Pancreas (tissue), 10 donors: ENCODE results near the gene ACVR1B. TPM values are rescaled to one million over a fixed set of nuclear protein-coding genes. Genes with fewer than 3 reads are reported as not detected.

ENCODE experiments used
- ATAC-seq, 4 donors: fragments of 200-7000 bp; cut with Tn5 transposase; one replicate each; pipeline versions ENCODE4 v1.8.0 to v1.9.1; 2020; ENCODE audit warnings: mild to moderate bottlenecking in 4 of 4, moderate library complexity in 4 of 4
- DNase-seq, 6 donors: peaks; one replicate each; pipeline ENCODE4 v3.0.0-alpha.2; 2020
- FAIRE-seq: peaks from 2 replicates; lab custom pipeline; 2012; peaks lifted over from hg19 to GRCh38; lab: Jason Lieb, UNC
- H3K27ac ChIP-seq, 4 donors: fragments of 200-600 bp; sonication (generic); 1 replicate in 3 of 4; 2 replicates in 1 of 4; pipeline versions ENCODE4 v1.5.0 to v1.8.0; 2020
- H3K27me3 ChIP-seq, 4 donors: fragments of 200-600 bp; one replicate each; pipeline ENCODE4 v1.8.0; 2021
- H3K36me3 ChIP-seq, 3 donors: fragments of 200-600 bp; sonication (generic) in 1 of 3; one replicate each; pipeline versions ENCODE4 v1.5.0 to v1.8.0; 2020 to 2021
- H3K4me1 ChIP-seq, 3 donors: fragments of 200-600 bp; one replicate each; pipeline ENCODE4 v1.8.0; 2021
- H3K4me3 ChIP-seq, 4 donors: fragments of 200-600 bp; sonication (generic) in 2 of 4; one replicate each; pipeline versions ENCODE4 v1.5.0 to v1.8.0; 2020 to 2021
- H3K9me3 ChIP-seq, 4 donors: fragments of 200-600 bp; one replicate each; pipeline ENCODE4 v1.8.0; 2021
- WGBS, 2 donors: extraction: QIAGEN DNeasy Blood & Tissue Kit; methylation state at CpG; one replicate each; pipeline ENCODE4 v1.1.7; 2013; 5-methylcytosine and 5-hydroxymethylcytosine counted together
- intact Hi-C, 3 donors: fragments of 100-400 bp; cut with DNase I; formaldehyde crosslinking; loops; one replicate each; pipeline versions ENCODE4 v1.11.1 to v1.14.2; 2022
- polyA plus RNA-seq, 2 donors: library from polyadenylated mRNA; stranded (reverse); fragments of 200-250 nt; gene quantifications; one replicate each; pipeline ENCODE4 v1.2.3, GENCODE V29; 2013
- total RNA-seq, 6 donors: library from RNA; stranded (reverse); fragmentation: NEBNext Ultra II Directional in 4 of 6; extraction: Animal tissue kit (Norgen Biotek cat#: 25700) in 4 of 6; gene quantifications; one replicate each; pipeline versions ENCODE4 v1.2.1 to v1.2.4, GENCODE V29; 2021 to 2023
- TF ChIP-seq, protein P1 (sequence below), 4 donors: fragments of 200-600 bp; sonication (generic) in 3 of 4; IDR thresholded peaks; one replicate each; pipeline versions ENCODE4 v1.5.0 to v1.8.0; 2021; ENCODE audit warnings: antibody characterized with exemption in 4 of 4
- donor health status: healthy with polysubstance abuse.
- donor health status: DM: no; HTN: no; CAD: no; lungs with moderate emphysema.
- donor health status: DM: no; HTN: no; CAD: no.
- donor health status: control.
- donor health status: control.
- donor health status: Bipolar disorder and iron deficiency.
- donor health status: DM: yes; HTN: yes; CAD: no.
- donor health status: DM: no; HTN: no; CAD: no.
- donor health status: DM: no; HTN: no; CAD: no.
- donor health status: DM: yes; HTN: yes; CAD: no.

ACVR1B gene
- total and polyA plus RNA-seq, 8 donors, result 16.0 to 31.4 (median 26.2) TPM

DNA sequence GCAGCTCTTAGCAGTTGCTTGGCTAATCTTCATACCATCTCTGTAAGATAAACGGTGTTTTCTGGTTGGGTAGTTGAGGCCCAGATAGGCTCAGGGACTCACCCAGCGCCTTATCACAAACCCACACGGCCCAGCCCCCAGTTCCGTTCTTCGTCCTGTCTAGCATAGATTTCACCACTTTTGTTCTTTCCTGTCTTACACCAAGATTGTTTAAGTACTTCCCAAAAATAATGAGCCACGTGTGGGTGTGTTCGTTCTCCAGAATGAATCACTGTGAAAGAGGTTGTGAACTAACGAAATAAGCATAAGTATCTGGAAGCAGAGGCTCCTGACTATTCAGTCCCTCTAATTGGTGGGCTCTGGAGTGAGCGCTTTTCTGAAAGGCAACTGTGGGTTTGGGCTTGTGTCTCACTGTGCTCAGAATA lies 21.4 kb downstream of the ACVR1B start:
- FAIRE-seq (no peak), DNase-seq (no peak), ATAC-seq (peak in 3 of 4 donors; percentile 14 to 52 (median 48))
- Histone ChIP-seq H3K4me3 (no peak overlapping the region), H3K27me3 (no peaks in the 10 kb centered on the region), H3K36me3 (peaks cover 0 to 12% (median 2%) of the 10 kb centered on the region in 3 donors), H3K27ac (peak overlapping the region in 3 of 4 donors; percentile 8 to 66 (median 30)), H3K4me1 (peaks cover 40 to 72% (median 66%) of the 10 kb centered on the region in 3 donors), H3K9me3 (no peaks in the 10 kb centered on the region)
- intact Hi-C loops, result no loop called here
- TF ChIP-seq, protein P1, sequence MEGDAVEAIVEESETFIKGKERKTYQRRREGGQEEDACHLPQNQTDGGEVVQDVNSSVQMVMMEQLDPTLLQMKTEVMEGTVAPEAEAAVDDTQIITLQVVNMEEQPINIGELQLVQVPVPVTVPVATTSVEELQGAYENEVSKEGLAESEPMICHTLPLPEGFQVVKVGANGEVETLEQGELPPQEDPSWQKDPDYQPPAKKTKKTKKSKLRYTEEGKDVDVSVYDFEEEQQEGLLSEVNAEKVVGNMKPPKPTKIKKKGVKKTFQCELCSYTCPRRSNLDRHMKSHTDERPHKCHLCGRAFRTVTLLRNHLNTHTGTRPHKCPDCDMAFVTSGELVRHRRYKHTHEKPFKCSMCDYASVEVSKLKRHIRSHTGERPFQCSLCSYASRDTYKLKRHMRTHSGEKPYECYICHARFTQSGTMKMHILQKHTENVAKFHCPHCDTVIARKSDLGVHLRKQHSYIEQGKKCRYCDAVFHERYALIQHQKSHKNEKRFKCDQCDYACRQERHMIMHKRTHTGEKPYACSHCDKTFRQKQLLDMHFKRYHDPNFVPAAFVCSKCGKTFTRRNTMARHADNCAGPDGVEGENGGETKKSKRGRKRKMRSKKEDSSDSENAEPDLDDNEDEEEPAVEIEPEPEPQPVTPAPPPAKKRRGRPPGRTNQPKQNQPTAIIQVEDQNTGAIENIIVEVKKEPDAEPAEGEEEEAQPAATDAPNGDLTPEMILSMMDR (IDR thresholded peaks at IDR 0.05), result no peak
- 21% methylated on average over 9 of the region's 9 CpGs for WGBS, 2 donors

DNA sequence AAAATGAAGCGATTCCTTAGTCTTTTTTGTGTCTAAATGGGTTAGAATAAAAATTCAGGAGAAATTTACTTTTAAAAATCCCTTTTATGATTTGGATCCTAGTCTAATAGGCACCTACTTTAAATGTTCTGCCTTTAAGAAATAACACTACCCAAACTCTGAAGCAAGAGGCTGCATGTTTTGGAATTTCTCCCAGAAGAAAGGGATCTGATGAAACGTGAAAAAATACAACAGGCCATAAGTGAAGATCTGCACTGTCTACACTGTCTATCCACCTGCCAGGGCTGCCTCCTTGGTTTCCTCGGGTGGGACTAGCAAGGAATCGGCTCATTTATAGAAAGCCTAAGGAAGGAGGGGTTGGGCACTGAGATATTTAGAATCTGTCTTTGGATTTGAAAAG lies 22.1 kb downstream of the ACVR1B start:
- H3K27me3 ChIP-seq, result no peaks in the 10 kb centered on the region
- H3K4me1 ChIP-seq, result peaks cover 40 to 72% (median 70%) of the 10 kb centered on the region in 3 donors
- DNase-seq (no peak), FAIRE-seq (no peak), ATAC-seq (no peak)
- H3K4me3 ChIP-seq, result no peak overlapping the region
- no peaks in the 10 kb centered on the region for H3K9me3 ChIP-seq
- TF ChIP-seq, protein P1 (IDR thresholded peaks at IDR 0.05), result no peak
- peak overlapping the region in 2 of 4 donors; percentile 30 to 66 for H3K27ac ChIP-seq
- peaks cover 0 to 12% (median 7%) of the 10 kb centered on the region in 3 donors for H3K36me3 ChIP-seq
- intact Hi-C loops, result no loop called here
- 58 to 68% methylated on average over 4 of the region's 4 CpGs for WGBS, 2 donors

DNA sequence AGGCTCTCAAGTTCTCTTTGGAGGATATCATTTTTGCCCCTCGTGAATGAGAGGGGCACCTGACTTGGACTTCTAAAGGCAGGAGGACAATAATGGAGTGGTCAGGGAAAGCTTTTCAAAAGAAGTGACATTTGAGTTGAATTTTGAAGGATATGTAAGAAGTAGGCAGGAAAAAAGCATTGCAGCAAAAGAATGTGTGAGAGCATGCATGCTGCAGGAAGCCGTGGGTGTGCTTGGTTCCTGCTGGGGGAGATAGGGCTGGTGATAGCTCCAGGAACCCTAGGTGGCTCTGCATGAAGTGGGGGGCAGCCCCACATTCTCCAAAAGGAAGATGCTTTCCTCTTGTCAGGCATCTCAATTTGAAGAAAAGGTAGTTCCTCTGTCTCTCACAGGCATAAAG lies 23.1 kb downstream of the ACVR1B start:
- peaks cover 40 to 72% (median 70%) of the 10 kb centered on the region in 3 donors for H3K4me1 ChIP-seq
- H3K27ac ChIP-seq, result peak overlapping the region in 1 of 4 donors; percentile 66
- TF ChIP-seq, protein P1 (IDR thresholded peaks at IDR 0.05), result no peak

DNA sequence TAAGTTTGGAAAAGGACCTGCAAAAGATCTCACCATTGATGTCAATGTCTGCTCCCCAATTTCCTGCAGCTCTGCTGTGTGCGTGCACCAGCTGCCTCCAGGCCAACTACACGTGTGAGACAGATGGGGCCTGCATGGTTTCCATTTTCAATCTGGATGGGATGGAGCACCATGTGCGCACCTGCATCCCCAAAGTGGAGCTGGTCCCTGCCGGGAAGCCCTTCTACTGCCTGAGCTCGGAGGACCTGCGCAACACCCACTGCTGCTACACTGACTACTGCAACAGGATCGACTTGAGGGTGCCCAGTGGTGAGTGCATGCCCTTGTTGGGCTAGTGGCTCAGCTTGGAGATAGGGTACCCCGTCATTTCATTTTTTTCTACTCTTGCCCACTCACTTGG lies 23.7 kb downstream of the ACVR1B start:
- no peaks in the 10 kb centered on the region for H3K27me3 ChIP-seq
- H3K27ac ChIP-seq, result peak overlapping the region in 1 of 4 donors; percentile 66

More for the DNA sequence above, 23.1 kb downstream of the ACVR1B start:
- FAIRE-seq (no peak), ATAC-seq (no peak), DNase-seq (no peak)
- no peak overlapping the region for H3K4me3 ChIP-seq
- H3K36me3 ChIP-seq, result peaks cover 0 to 12% (median 7%) of the 10 kb centered on the region in 3 donors
- intact Hi-C loops, result no loop called here
- no peaks in the 10 kb centered on the region for H3K27me3 ChIP-seq
- H3K9me3 ChIP-seq, result no peaks in the 10 kb centered on the region
- 43 to 49% methylated on average over 2 of the region's 2 CpGs for WGBS, 2 donors

More for the DNA sequence above, 23.7 kb downstream of the ACVR1B start:
- no peak overlapping the region for H3K4me3 ChIP-seq
- no peak for FAIRE-seq
- intact Hi-C loops, result no loop called here
- ATAC-seq, result no peak
- TF ChIP-seq, protein P1 (IDR thresholded peaks at IDR 0.05), result no peak
- 85 to 86% methylated on average over 8 of the region's 8 CpGs for WGBS, 2 donors
- H3K9me3 ChIP-seq, result no peaks in the 10 kb centered on the region
- peaks cover 0 to 12% (median 7%) of the 10 kb centered on the region in 3 donors for H3K36me3 ChIP-seq
- no peak for DNase-seq
- H3K4me1 ChIP-seq, result peaks cover 42 to 72% (median 70%) of the 10 kb centered on the region in 3 donors
